ENCODE measurements around the gene SRGAP1. TPM values are rescaled to one million over a fixed set of nuclear protein-coding genes. Genes with fewer than 3 reads are reported as not detected.

The SRGAP1 gene
- polyA plus RNA-seq, 1 donor from 2014 or later, result 4.8 TPM

DNA sequence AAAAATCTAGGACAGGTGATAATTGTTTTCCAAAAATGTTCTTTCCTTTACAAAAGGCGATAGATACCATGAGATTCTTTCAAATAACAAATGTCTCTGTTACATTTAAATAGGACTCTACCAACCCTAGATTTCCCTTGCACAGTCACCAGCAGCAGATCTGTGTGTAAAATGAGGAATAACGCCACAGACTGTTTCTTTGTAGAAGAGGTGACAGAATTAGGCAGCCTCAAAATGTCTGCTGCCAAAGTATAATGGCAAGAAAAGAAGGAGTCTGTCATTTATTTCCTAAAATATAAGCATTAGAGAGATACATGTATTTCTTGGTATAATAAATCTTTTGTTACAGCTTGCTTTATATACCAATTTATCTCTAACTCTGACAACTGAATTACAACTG lies 8.5 kb upstream of the SRGAP1 start:
- Histone ChIP-seq H3K4me2 (ENCODE audit: low read length) (no peak overlapping the region), H3K9me3 (ENCODE audit: low read length) (no peaks in the 10 kb centered on the region), H3K79me2 (replicated peaks; ENCODE audit: insufficient read depth, low read length) (no peaks in the 10 kb centered on the region), H3K27ac (ENCODE audit: low read length) (no peak overlapping the region), H3K9ac (ENCODE audit: low read length) (no peak overlapping the region), H3K27me3 (ENCODE audit: insufficient read depth, low read depth, low read length) (no peaks in the 10 kb centered on the region), H3F3A (ENCODE audit: insufficient read depth, low read length, poor library complexity, severe bottlenecking) (no peaks in the 10 kb centered on the region), H2AFZ (ENCODE audit: low read depth, low read length) (no peak overlapping the region), H3K9me2 (ENCODE audit: insufficient read depth, low read length) (no peaks in the 10 kb centered on the region), H4K20me1 (ENCODE audit: insufficient read depth) (no peaks in the 10 kb centered on the region), H3K36me3 (ENCODE audit: insufficient read depth, low read length) (no peaks in the 10 kb centered on the region), H3K4me3 (ENCODE audit: low read length) (no peak overlapping the region)
- no peak for TF ChIP-seq EP300 (conservative IDR thresholded peaks at IDR 0.05; ENCODE audit: poor library complexity, severe bottlenecking)
- no peak for TF ChIP-seq TAF1 (IDR thresholded peaks at IDR 0.05; ENCODE audit: low read depth)
- TF ChIP-seq, protein P1, sequence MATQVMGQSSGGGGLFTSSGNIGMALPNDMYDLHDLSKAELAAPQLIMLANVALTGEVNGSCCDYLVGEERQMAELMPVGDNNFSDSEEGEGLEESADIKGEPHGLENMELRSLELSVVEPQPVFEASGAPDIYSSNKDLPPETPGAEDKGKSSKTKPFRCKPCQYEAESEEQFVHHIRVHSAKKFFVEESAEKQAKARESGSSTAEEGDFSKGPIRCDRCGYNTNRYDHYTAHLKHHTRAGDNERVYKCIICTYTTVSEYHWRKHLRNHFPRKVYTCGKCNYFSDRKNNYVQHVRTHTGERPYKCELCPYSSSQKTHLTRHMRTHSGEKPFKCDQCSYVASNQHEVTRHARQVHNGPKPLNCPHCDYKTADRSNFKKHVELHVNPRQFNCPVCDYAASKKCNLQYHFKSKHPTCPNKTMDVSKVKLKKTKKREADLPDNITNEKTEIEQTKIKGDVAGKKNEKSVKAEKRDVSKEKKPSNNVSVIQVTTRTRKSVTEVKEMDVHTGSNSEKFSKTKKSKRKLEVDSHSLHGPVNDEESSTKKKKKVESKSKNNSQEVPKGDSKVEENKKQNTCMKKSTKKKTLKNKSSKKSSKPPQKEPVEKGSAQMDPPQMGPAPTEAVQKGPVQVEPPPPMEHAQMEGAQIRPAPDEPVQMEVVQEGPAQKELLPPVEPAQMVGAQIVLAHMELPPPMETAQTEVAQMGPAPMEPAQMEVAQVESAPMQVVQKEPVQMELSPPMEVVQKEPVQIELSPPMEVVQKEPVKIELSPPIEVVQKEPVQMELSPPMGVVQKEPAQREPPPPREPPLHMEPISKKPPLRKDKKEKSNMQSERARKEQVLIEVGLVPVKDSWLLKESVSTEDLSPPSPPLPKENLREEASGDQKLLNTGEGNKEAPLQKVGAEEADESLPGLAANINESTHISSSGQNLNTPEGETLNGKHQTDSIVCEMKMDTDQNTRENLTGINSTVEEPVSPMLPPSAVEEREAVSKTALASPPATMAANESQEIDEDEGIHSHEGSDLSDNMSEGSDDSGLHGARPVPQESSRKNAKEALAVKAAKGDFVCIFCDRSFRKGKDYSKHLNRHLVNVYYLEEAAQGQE (IDR thresholded peaks at IDR 0.05; ENCODE audit: borderline replicate concordance), result no peak
- no peak for TF ChIP-seq SMC3 (conservative IDR thresholded peaks at IDR 0.05; ENCODE audit: poor library complexity)

DNA sequence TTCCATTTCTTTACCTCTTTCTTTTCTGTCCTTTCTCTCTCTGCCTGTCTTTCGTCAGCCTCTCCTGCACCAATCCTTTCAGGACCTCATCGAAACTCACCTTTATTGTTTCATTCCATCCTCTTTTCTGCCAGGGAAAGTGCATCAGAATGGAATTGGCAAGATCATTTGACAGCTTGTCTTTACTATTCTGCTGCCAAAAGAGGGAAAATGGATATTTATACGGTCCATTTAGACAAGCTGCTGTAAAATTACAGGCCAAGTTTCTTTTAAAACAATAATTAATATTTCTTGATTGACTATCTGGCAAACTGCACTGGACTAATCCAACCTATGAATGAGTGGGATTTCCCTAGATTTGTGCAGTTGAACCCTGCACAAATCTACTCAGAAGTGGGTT lies 7.6 kb upstream of the SRGAP1 start:
- Histone ChIP-seq H3K36me3 (ENCODE audit: insufficient read depth, low read length) (no peaks in the 10 kb centered on the region), H3K27me3 (ENCODE audit: insufficient read depth, low read depth, low read length) (no peaks in the 10 kb centered on the region), H3K4me3 (ENCODE audit: low read length) (no peak overlapping the region), H3K4me2 (ENCODE audit: low read length) (no peak overlapping the region), H3K79me2 (replicated peaks; ENCODE audit: insufficient read depth, low read length) (no peaks in the 10 kb centered on the region), H3K9me3 (ENCODE audit: low read length) (no peaks in the 10 kb centered on the region), H2AFZ (ENCODE audit: low read depth, low read length) (no peak overlapping the region), H3K9me2 (ENCODE audit: insufficient read depth, low read length) (no peaks in the 10 kb centered on the region), H3K27ac (ENCODE audit: low read length) (no peak overlapping the region), H4K20me1 (ENCODE audit: insufficient read depth) (no peaks in the 10 kb centered on the region), H3K9ac (ENCODE audit: low read length) (no peak overlapping the region), H3F3A (ENCODE audit: insufficient read depth, low read length, poor library complexity, severe bottlenecking) (no peaks in the 10 kb centered on the region)
- TF ChIP-seq, protein P1 (IDR thresholded peaks at IDR 0.05; ENCODE audit: borderline replicate concordance), result no peak
- TF ChIP-seq TAF1 (IDR thresholded peaks at IDR 0.05; ENCODE audit: low read depth) (no peak), EP300 (conservative IDR thresholded peaks at IDR 0.05; ENCODE audit: poor library complexity, severe bottlenecking) (no peak), POLR2AphosphoS5 (IDR thresholded peaks at IDR 0.05) (no peak), SMC3 (conservative IDR thresholded peaks at IDR 0.05; ENCODE audit: poor library complexity) (no peak), MXI1 (conservative IDR thresholded peaks at IDR 0.05; ENCODE audit: poor library complexity, severe bottlenecking) (no peak), EZH2 (IDR thresholded peaks at IDR 0.05; ENCODE audit: borderline replicate concordance, insufficient read depth, low read length, poor library complexity, severe bottlenecking) (no peak), RAD21 (conservative IDR thresholded peaks at IDR 0.05) (no peak)
- TF ChIP-seq, protein P2, sequence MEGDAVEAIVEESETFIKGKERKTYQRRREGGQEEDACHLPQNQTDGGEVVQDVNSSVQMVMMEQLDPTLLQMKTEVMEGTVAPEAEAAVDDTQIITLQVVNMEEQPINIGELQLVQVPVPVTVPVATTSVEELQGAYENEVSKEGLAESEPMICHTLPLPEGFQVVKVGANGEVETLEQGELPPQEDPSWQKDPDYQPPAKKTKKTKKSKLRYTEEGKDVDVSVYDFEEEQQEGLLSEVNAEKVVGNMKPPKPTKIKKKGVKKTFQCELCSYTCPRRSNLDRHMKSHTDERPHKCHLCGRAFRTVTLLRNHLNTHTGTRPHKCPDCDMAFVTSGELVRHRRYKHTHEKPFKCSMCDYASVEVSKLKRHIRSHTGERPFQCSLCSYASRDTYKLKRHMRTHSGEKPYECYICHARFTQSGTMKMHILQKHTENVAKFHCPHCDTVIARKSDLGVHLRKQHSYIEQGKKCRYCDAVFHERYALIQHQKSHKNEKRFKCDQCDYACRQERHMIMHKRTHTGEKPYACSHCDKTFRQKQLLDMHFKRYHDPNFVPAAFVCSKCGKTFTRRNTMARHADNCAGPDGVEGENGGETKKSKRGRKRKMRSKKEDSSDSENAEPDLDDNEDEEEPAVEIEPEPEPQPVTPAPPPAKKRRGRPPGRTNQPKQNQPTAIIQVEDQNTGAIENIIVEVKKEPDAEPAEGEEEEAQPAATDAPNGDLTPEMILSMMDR (IDR thresholded peaks at IDR 0.05; ENCODE audit: poor library complexity, severe bottlenecking), result no peak

All from neural cell (in vitro differentiated cells).